ENCODE results near the gene MAGEB2.

MAGEB2 gene

GRCh38 chrX:30228526-30228925 is 13.2 kb downstream of the MAGEB2 start:
- no peaks in the 10 kb centered on the region for H3K79me2 ChIP-seq (ENCODE audit: insufficient read depth, low read length)
- no peak overlapping the region for H3K4me2 ChIP-seq (ENCODE audit: insufficient read depth, low read length)
- ATAC-seq (ENCODE audit: insufficient read depth, low read depth), result no peak
- H3K9me3 ChIP-seq (ENCODE audit: insufficient read depth, low read length, severe bottlenecking), result no peaks in the 10 kb centered on the region
- no peak overlapping the region for H3K9ac ChIP-seq (ENCODE audit: low read depth, low read length)
- no peak for DNase-seq
- no peak overlapping the region for H3K4me3 ChIP-seq (ENCODE audit: low read depth in 1 of 2, low read length in 2 of 2)
- TF ChIP-seq CTCF (IDR thresholded peaks at IDR 0.05; ENCODE audit: borderline replicate concordance, extremely low read depth, low read length, poor library complexity, severe bottlenecking), result no peak
- TF ChIP-seq EZH2 (IDR thresholded peaks at IDR 0.05; ENCODE audit: borderline replicate concordance, low read depth, low read length, severe bottlenecking), result no peak
- H3K36me3 ChIP-seq (ENCODE audit: insufficient read depth, low read length), result no peaks in the 10 kb centered on the region
- no peak overlapping the region for H2AFZ ChIP-seq (ENCODE audit: low read depth, low read length)
- H4K20me1 ChIP-seq (ENCODE audit: insufficient read depth, low read length), result no peaks in the 10 kb centered on the region
- H3K27me3 ChIP-seq (ENCODE audit: insufficient read depth, low read length, poor library complexity), result no peaks in the 10 kb centered on the region
- no peaks in the 10 kb centered on the region for H3K4me1 ChIP-seq (ENCODE audit: insufficient read depth, low read length)
- no peak overlapping the region for H3K27ac ChIP-seq (ENCODE audit: low read length)

GRCh38 chrX:30230395-30230794 is 15.0 kb downstream of the MAGEB2 start, which contains the start of gene MAGEB3:
Gene MAGEB3, plus strand, starts transcription at chrX:30230657. Its CDS starts 5,268 bp downstream, at chrX:30235925.
- H3K9me3 ChIP-seq (ENCODE audit: insufficient read depth, low read length, severe bottlenecking), result no peaks in the 10 kb centered on the region
- no peak within 1 kb of the TSS for H2AFZ ChIP-seq (ENCODE audit: low read depth, low read length)
- H3K27me3 ChIP-seq (ENCODE audit: insufficient read depth, low read length, poor library complexity), result no peaks in the 10 kb centered on the region
- H4K20me1 ChIP-seq (ENCODE audit: insufficient read depth, low read length), result no peaks in the 10 kb centered on the region
- H3K27ac ChIP-seq (ENCODE audit: low read length), result no peak within 1 kb of the TSS
- DNase-seq (no peak), ATAC-seq (ENCODE audit: insufficient read depth, low read depth) (no peak)
- TF ChIP-seq CTCF (IDR thresholded peaks at IDR 0.05; ENCODE audit: borderline replicate concordance, extremely low read depth, low read length, poor library complexity, severe bottlenecking) (no peak), EZH2 (IDR thresholded peaks at IDR 0.05; ENCODE audit: borderline replicate concordance, low read depth, low read length, severe bottlenecking) (no peak)
- no peaks in the 10 kb centered on the region for H3K79me2 ChIP-seq (ENCODE audit: insufficient read depth, low read length)
- H3K4me1 ChIP-seq (ENCODE audit: insufficient read depth, low read length), result no peaks in the 10 kb centered on the region
- H3K4me3 ChIP-seq (ENCODE audit: low read depth in 1 of 2, low read length in 2 of 2), result no peak within 1 kb of the TSS
- H3K36me3 ChIP-seq (ENCODE audit: insufficient read depth, low read length), result no peaks in the 10 kb centered on the region
- H3K4me2 ChIP-seq (ENCODE audit: insufficient read depth, low read length), result no peak within 1 kb of the TSS
- H3K9ac ChIP-seq (ENCODE audit: low read depth, low read length), result no peak within 1 kb of the TSS

GRCh38 chrX:30241724-30242415 is 26.5 kb downstream of the MAGEB2 start, which contains the start of gene MAGEB4:
Gene MAGEB4, plus strand, starts transcription at chrX:30242000. Its CDS starts 136 bp downstream, at chrX:30242136.
- Histone ChIP-seq H3K27me3 (ENCODE audit: insufficient read depth, low read length, poor library complexity) (no peaks in the 10 kb centered on the region), H2AFZ (ENCODE audit: low read depth, low read length) (no peak within 1 kb of the TSS), H3K36me3 (ENCODE audit: insufficient read depth, low read length) (no peaks in the 10 kb centered on the region), H3K4me1 (ENCODE audit: insufficient read depth, low read length) (no peaks in the 10 kb centered on the region), H3K4me3 (ENCODE audit: low read depth in 1 of 2, low read length in 2 of 2) (no peak within 1 kb of the TSS), H3K9ac (ENCODE audit: low read depth, low read length) (no peak within 1 kb of the TSS), H4K20me1 (ENCODE audit: insufficient read depth, low read length) (no peaks in the 10 kb centered on the region), H3K79me2 (ENCODE audit: insufficient read depth, low read length) (no peaks in the 10 kb centered on the region), H3K9me3 (ENCODE audit: insufficient read depth, low read length, severe bottlenecking) (no peaks in the 10 kb centered on the region), H3K4me2 (ENCODE audit: insufficient read depth, low read length) (no peak within 1 kb of the TSS), H3K27ac (ENCODE audit: low read length) (no peak within 1 kb of the TSS)
- no peak for DNase-seq
- no peak for TF ChIP-seq CTCF (IDR thresholded peaks at IDR 0.05; ENCODE audit: borderline replicate concordance, extremely low read depth, low read length, poor library complexity, severe bottlenecking)
- no peak for ATAC-seq (ENCODE audit: insufficient read depth, low read depth)

All from DND-41 (cell line).